LNCaP clone FGC (cell line): ENCODE measurements around the gene SLC22A16.

Source experiments
- DNase-seq: peaks from one replicate; pipeline ENCODE4 v3.0.0-alpha.2; 2011; ENCODE audit warnings: low read depth
- H3K4me3 ChIP-seq: 2 replicates; pipeline ENCODE4 v1.5.1; 2011; ENCODE audit warnings: mild to moderate bottlenecking, low read depth, low read length, control low read depth
- CTCF ChIP-seq: IDR thresholded peaks from 2 replicates; pipeline ENCODE4 v1.5.1; 2012; ENCODE audit warnings: mild to moderate bottlenecking; ENCODE audit not compliant: control insufficient read depth, insufficient read depth; ENCODE audit errors: extremely low read depth

SLC22A16 gene

DNA sequence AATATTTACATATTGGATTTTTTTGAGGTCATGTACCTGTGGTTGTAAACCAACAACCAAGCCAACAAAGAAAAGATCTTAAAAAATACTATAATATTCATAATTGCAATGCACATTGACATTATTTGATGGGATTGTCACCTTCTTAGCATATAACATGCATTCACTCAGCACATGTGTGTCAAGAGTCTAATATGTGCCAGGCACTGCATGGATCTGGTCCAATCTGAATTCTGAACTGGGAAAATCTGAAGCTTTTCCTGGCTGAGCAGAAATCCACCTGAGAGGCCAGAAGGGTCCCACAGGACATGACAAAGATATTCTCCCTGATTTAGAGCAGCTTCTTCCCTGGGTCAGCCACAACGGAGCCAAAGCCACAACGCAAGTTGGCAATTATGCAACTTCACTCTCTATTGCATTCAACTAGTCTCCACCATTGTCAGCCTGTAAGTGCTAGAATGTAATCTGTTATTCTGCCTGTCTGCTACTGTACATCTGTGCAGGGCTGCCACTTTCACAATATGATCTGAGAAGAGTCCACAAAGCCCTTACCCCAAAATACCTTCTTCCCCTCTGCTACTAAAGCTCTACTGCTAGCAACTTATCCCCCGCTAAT lies 44.0 kb downstream of the SLC22A16 start:
- no peak for TF ChIP-seq CTCF
- no peak for DNase-seq
- H3K4me3 ChIP-seq, result no peak overlapping the region

- DNase-seq, result no peak
- no peak for TF ChIP-seq CTCF
- H3K4me3 ChIP-seq, result no peak overlapping the region
Measured at GRCh38 chr6:110430741-110431140, 45.7 kb downstream of the SLC22A16 start.

DNA sequence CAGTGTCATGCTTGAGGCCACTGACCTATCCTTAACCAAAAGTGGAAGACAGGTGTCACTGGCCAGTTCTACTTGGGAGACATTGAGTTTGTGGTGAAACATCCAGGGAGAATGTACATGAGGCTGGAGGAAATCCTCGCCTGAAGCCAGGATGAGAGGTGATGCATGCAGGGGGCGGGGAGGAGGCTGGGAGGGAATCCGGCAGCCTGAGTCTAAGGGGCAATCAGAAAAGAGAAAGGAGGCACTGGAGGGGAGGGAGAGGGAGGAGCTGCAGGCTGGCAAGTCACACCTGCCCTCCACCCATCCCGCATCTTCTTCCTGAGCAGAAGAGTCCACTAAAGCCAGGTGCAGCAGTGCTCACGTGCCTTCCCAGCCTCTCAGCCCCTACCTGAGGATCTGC lies 46.2 kb downstream of the SLC22A16 start:
- no peak for TF ChIP-seq CTCF
- no peak overlapping the region for H3K4me3 ChIP-seq
- no peak for DNase-seq

GRCh38 chr6:110428153-110428552 lies 48.3 kb downstream of the SLC22A16 start:
- no peak for TF ChIP-seq CTCF
- DNase-seq, result no peak

DNA sequence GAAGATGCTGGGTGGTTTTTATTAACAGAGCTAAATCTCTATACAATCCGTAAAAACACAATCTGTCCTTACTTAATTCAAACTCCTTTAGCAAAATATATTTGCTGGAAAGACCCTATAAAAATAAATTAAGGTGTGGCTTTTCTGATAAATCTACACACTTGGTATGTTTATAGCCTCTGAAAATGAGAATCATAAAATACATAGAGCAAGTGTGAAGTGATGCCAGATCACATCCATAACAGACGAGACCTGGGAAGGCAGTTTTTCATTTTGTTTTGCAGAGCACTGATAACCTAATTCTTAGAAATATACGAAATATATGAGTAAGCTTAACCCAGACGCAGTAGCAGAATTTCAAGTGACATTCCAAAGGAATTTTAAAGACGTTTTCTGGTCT lies 50.6 kb downstream of the SLC22A16 start:
- no peak for TF ChIP-seq CTCF
- no peak for DNase-seq
- no peak overlapping the region for H3K4me3 ChIP-seq

More at GRCh38 chr6:110428153-110428552, 48.3 kb downstream of the SLC22A16 start:
- H3K4me3 ChIP-seq, result no peak overlapping the region

DNA sequence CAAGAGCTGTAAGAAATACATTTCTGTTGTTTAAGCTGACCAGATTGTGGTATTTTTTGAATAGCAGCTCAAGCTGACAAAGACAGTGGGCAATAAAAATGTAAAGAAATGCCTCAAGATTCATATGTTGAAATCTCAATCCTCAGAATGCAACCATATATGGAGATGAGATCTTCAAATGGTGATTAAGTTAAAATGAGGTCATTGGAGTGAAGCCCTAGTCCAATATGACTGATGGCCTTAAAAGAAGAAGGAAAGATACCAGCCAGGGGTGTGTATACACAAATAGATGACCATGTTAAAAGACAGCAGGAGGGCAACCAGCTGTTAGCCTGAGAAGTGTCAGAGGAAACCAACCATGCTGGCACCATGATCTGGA lies 54.0 kb downstream of the SLC22A16 start:
- DNase-seq, result no peak
- TF ChIP-seq CTCF, result no peak
- no peak overlapping the region for H3K4me3 ChIP-seq

DNA sequence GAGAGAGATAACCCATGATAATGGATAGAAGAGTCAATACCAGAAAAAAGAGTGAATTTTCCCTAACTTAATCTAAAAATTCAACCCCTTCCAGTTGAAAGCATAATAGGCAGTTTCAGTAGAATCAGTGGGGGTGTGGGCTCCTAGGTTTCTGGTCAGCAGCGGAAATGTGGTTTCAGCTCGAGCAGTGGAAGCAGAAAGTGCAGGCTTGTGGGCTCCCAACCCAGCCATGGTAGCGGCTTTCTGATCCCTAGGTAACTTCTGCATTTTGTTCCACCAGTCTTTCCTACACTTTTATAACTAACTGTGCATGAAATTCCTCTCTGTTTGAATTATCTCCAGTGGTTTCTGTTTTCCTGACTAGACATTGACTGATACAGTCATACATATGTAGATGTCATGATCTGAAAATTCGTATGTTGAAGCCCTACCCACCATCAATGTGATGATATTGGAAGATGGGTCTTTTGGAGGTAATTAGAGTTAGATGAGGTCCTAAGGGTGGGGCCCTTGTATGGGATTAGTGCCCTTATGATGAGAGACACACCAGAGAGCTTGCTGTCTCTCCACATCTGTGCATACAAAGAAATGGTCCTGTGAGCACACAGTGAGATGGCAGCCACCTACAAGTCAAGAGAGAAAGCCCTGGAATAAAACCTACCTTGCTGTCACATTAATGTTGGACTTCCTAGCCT lies 54.5 kb downstream of the SLC22A16 start:
- H3K4me3 ChIP-seq, result no peak overlapping the region
- no peak for TF ChIP-seq CTCF
- no peak for DNase-seq
